Measurements from ENCODE around the gene ENOX1.

DNA sequence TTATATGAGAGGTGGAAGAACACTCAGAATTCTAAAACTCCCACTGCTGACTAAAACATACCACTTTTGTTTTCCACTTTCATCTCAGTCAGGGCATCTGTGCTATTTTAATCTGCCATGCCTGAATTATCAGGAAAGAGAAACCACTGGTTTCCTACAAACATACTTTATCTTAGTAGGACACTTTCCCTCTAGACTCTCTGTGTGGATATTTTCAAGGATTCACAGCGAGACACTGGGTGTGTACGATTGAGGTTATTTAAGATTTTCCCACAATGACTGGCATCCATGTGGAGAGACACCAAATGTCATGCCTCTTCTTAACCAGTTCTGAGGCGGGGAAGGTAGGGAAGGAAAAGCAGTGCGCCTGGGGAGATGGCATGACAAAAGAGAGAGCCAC, 212.2 kb downstream of the ENOX1 start:
- TF ChIP-seq, protein P1, sequence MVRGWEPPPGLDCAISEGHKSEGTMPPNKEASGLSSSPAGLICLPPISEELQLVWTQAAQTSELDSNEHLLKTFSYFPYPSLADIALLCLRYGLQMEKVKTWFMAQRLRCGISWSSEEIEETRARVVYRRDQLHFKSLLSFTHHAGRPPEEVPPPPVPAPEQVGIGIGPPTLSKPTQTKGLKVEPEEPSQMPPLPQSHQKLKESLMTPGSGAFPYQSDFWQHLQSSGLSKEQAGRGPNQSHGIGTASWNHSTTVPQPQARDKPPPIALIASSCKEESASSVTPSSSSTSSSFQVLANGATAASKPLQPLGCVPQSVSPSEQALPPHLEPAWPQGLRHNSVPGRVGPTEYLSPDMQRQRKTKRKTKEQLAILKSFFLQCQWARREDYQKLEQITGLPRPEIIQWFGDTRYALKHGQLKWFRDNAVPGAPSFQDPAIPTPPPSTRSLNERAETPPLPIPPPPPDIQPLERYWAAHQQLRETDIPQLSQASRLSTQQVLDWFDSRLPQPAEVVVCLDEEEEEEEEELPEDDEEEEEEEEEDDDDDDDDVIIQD (CRISPR knock-in tag; IDR thresholded peaks at IDR 0.05; ENCODE audit: low read depth), result no peak
- TF ChIP-seq ZNF224 (CRISPR knock-in tag; IDR thresholded peaks at IDR 0.05), result no peak
- TF ChIP-seq, protein P2, sequence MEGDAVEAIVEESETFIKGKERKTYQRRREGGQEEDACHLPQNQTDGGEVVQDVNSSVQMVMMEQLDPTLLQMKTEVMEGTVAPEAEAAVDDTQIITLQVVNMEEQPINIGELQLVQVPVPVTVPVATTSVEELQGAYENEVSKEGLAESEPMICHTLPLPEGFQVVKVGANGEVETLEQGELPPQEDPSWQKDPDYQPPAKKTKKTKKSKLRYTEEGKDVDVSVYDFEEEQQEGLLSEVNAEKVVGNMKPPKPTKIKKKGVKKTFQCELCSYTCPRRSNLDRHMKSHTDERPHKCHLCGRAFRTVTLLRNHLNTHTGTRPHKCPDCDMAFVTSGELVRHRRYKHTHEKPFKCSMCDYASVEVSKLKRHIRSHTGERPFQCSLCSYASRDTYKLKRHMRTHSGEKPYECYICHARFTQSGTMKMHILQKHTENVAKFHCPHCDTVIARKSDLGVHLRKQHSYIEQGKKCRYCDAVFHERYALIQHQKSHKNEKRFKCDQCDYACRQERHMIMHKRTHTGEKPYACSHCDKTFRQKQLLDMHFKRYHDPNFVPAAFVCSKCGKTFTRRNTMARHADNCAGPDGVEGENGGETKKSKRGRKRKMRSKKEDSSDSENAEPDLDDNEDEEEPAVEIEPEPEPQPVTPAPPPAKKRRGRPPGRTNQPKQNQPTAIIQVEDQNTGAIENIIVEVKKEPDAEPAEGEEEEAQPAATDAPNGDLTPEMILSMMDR (CRISPR knock-in tag; IDR thresholded peaks at IDR 0.05), result no peak
- TF ChIP-seq ZNF44 (CRISPR knock-in tag; IDR thresholded peaks at IDR 0.05), result no peak
- no peak for TF ChIP-seq ZNF232 (CRISPR knock-in tag; IDR thresholded peaks at IDR 0.05; ENCODE audit: borderline replicate concordance)
- no peak for TF ChIP-seq HDAC2 (CRISPR knock-in tag; IDR thresholded peaks at IDR 0.05)
- TF ChIP-seq, protein P3, sequence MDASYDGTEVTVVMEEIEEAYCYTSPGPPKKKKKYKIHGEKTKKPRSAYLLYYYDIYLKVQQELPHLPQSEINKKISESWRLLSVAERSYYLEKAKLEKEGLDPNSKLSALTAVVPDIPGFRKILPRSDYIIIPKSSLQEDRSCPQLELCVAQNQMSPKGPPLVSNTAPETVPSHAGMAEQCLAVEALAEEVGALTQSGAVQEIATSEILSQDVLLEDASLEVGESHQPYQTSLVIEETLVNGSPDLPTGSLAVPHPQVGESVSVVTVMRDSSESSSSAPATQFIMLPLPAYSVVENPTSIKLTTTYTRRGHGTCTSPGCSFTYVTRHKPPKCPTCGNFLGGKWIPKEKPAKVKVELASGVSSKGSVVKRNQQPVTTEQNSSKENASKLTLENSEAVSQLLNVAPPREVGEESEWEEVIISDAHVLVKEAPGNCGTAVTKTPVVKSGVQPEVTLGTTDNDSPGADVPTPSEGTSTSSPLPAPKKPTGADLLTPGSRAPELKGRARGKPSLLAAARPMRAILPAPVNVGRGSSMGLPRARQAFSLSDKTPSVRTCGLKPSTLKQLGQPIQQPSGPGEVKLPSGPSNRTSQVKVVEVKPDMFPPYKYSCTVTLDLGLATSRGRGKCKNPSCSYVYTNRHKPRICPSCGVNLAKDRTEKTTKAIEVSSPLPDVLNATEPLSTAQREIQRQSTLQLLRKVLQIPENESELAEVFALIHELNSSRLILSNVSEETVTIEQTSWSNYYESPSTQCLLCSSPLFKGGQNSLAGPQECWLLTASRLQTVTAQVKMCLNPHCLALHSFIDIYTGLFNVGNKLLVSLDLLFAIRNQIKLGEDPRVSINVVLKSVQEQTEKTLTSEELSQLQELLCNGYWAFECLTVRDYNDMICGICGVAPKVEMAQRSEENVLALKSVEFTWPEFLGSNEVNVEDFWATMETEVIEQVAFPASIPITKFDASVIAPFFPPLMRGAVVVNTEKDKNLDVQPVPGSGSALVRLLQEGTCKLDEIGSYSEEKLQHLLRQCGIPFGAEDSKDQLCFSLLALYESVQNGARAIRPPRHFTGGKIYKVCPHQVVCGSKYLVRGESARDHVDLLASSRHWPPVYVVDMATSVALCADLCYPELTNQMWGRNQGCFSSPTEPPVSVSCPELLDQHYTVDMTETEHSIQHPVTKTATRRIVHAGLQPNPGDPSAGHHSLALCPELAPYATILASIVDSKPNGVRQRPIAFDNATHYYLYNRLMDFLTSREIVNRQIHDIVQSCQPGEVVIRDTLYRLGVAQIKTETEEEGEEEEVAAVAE (CRISPR knock-in tag; IDR thresholded peaks at IDR 0.05; ENCODE audit: borderline replicate concordance), result no peak

Data from HepG2 (cell line).